HAP-1 (cell line): ENCODE results near the gene KY.
A peak's percentile ranks its signal among the peaks of the same experiment; 100 is the strongest.

Experiments
- DNase-seq, 2 experiments: peaks; one replicate each; pipeline ENCODE4 v3.0.0-alpha.2; 2016 to 2020; ENCODE audit warnings: low spot score in 2 of 2
- H3K27me3 ChIP-seq: fragments of 250-450 bp; sonication (Bioruptor Pico); 2 replicates; pipeline ENCODE4 v1.5.1; 2020; ENCODE audit warnings: low read depth, mild to moderate bottlenecking, moderate library complexity
- H3K36me3 ChIP-seq: fragments of 250-450 bp; sonication (Bioruptor Pico); replicated peaks from 2 replicates; pipeline ENCODE4 v1.5.1; 2020; ENCODE audit warnings: mild to moderate bottlenecking
- H3K4me1 ChIP-seq: fragments of 250-450 bp; sonication (Bioruptor Pico); 2 replicates; pipeline ENCODE4 v1.5.1; 2020; ENCODE audit warnings: mild to moderate bottlenecking
- H3K4me3 ChIP-seq: fragments of 250-450 bp; sonication (Bioruptor Pico); 2 replicates; pipeline ENCODE4 v1.5.1; 2020; ENCODE audit warnings: mild to moderate bottlenecking, moderate library complexity
- H3K9me3 ChIP-seq: fragments of 250-450 bp; sonication (Bioruptor Pico); 2 replicates; pipeline ENCODE4 v1.5.1; 2020; ENCODE audit warnings: mild to moderate bottlenecking, moderate library complexity
- in situ Hi-C: fragments of 300-500 bp; cut with MboI; formaldehyde crosslinking; loops from 3 replicates; pipeline ENCODE4 v1.14.3; 2020; ENCODE audit warnings: low sequenced_read_pairs, inconsistent platforms, mixed read lengths

KY gene

GRCh38 chr3:134646086-134646485 is 4.7 kb downstream of the KY start:
- H3K27me3 ChIP-seq: no peaks in the 10 kb centered on the region
- H3K4me1 ChIP-seq: peaks cover 1% of the 10 kb centered on the region; the same call in 1 of the 2 replicates
- no peak overlapping the region for H3K4me3 ChIP-seq
- no peaks in the 10 kb centered on the region for H3K36me3 ChIP-seq
- DNase-seq: no peak
- in situ Hi-C loops: no loop called here
- H3K9me3 ChIP-seq: no peaks in the 10 kb centered on the region

GRCh38 chr3:134645515-134645914 is 5.3 kb downstream of the KY start:
- no peak for DNase-seq
- no peaks in the 10 kb centered on the region; the same call in 1 of the 2 replicates for H3K4me1 ChIP-seq

GRCh38 chr3:134644731-134645514 is 5.9 kb downstream of the KY start:
- in situ Hi-C loops: no loop called here

More at GRCh38 chr3:134645515-134645914, 5.3 kb downstream of the KY start:
- Histone ChIP-seq H3K4me3 (no peak overlapping the region), H3K27me3 (no peaks in the 10 kb centered on the region), H3K36me3 (no peaks in the 10 kb centered on the region), H3K9me3 (no peaks in the 10 kb centered on the region)
- in situ Hi-C loops: no loop called here

GRCh38 chr3:134643150-134643675 is 7.6 kb downstream of the KY start:
- no peaks in the 10 kb centered on the region for H3K27me3 ChIP-seq
- no peak for DNase-seq
- no peaks in the 10 kb centered on the region; the same call in 1 of the 2 replicates for H3K4me1 ChIP-seq
- in situ Hi-C loops: no loop called here
- no peak overlapping the region for H3K4me3 ChIP-seq
- no peaks in the 10 kb centered on the region for H3K9me3 ChIP-seq
- no peaks in the 10 kb centered on the region for H3K36me3 ChIP-seq

More at GRCh38 chr3:134644731-134645514, 5.9 kb downstream of the KY start:
- no peaks in the 10 kb centered on the region; the same call in 1 of the 2 replicates for H3K4me1 ChIP-seq
- H3K36me3 ChIP-seq: no peaks in the 10 kb centered on the region
- no peaks in the 10 kb centered on the region for H3K27me3 ChIP-seq
- no peak overlapping the region for H3K4me3 ChIP-seq
- H3K9me3 ChIP-seq: no peaks in the 10 kb centered on the region
- DNase-seq: no peak

- peaks cover 5% of the 10 kb centered on the region for H3K4me1 ChIP-seq
- DNase-seq: no peak
- in situ Hi-C loops: no loop called here
- H3K27me3 ChIP-seq: no peaks in the 10 kb centered on the region
- H3K36me3 ChIP-seq: no peaks in the 10 kb centered on the region
- H3K9me3 ChIP-seq: no peaks in the 10 kb centered on the region
- no peak overlapping the region for H3K4me3 ChIP-seq
Observed at GRCh38 chr3:134642445-134643149, 8.2 kb downstream of the KY start.

- H3K36me3 ChIP-seq: no peaks in the 10 kb centered on the region
- H3K27me3 ChIP-seq: no peaks in the 10 kb centered on the region
- peaks cover 12% of the 10 kb centered on the region for H3K4me1 ChIP-seq
- in situ Hi-C loops: no loop called here
- DNase-seq: no peak
- H3K9me3 ChIP-seq: no peaks in the 10 kb centered on the region
- H3K4me3 ChIP-seq: no peak overlapping the region
Observed at GRCh38 chr3:134641671-134642300, 9.0 kb downstream of the KY start.

- in situ Hi-C loops: no loop called here
- Histone ChIP-seq H3K9me3 (no peaks in the 10 kb centered on the region), H3K27me3 (no peaks in the 10 kb centered on the region), H3K4me3 (no peak overlapping the region), H3K4me1 (peaks cover 20% of the 10 kb centered on the region), H3K36me3 (no peaks in the 10 kb centered on the region)
- DNase-seq: peak; percentile 56 to 67
Observed at GRCh38 chr3:134640872-134641470, 9.9 kb downstream of the KY start.

GRCh38 chr3:134640378-134640777 is 10.4 kb downstream of the KY start:
- Histone ChIP-seq H3K4me1 (peaks cover 26% of the 10 kb centered on the region), H3K4me3 (no peak overlapping the region), H3K9me3 (no peaks in the 10 kb centered on the region), H3K36me3 (no peaks in the 10 kb centered on the region), H3K27me3 (no peaks in the 10 kb centered on the region)
- in situ Hi-C loops: no loop called here
- DNase-seq: no peak

- peaks cover 26% of the 10 kb centered on the region for H3K4me1 ChIP-seq
- H3K4me3 ChIP-seq: no peak overlapping the region
- H3K36me3 ChIP-seq: no peaks in the 10 kb centered on the region
- no peaks in the 10 kb centered on the region for H3K27me3 ChIP-seq
- in situ Hi-C loops: no loop called here
- H3K9me3 ChIP-seq: no peaks in the 10 kb centered on the region
- no peak for DNase-seq
Observed at GRCh38 chr3:134638385-134639030, 12.3 kb downstream of the KY start.

- in situ Hi-C loops: no loop called here
- Histone ChIP-seq H3K4me3 (no peak overlapping the region), H3K27me3 (no peaks in the 10 kb centered on the region), H3K4me1 (peaks cover 26% of the 10 kb centered on the region), H3K9me3 (0 out of 2 replicates have a peak, but pooled peaks cover 3% of the 10 kb centered on the region), H3K36me3 (no peaks in the 10 kb centered on the region)
- peak in 1 of 2 experiments; percentile 75 for DNase-seq
Observed at GRCh38 chr3:134636406-134636805, 14.4 kb downstream of the KY start.

GRCh38 chr3:134630506-134630905 is 20.3 kb downstream of the KY start:
- Histone ChIP-seq H3K4me3 (no peak overlapping the region), H3K36me3 (no peaks in the 10 kb centered on the region), H3K9me3 (0 out of 2 replicates have a peak, but pooled peaks cover 3% of the 10 kb centered on the region), H3K27me3 (no peaks in the 10 kb centered on the region), H3K4me1 (peaks cover 1% of the 10 kb centered on the region)
- in situ Hi-C loops: no loop called here
- no peak for DNase-seq

GRCh38 chr3:134628884-134629283 is 21.9 kb downstream of the KY start:
- Histone ChIP-seq H3K36me3 (no peaks in the 10 kb centered on the region), H3K4me1 (no peaks in the 10 kb centered on the region), H3K4me3 (no peak overlapping the region), H3K9me3 (0 out of 2 replicates have a peak, but pooled peaks cover 3% of the 10 kb centered on the region), H3K27me3 (no peaks in the 10 kb centered on the region)
- DNase-seq: no peak
- in situ Hi-C loops: no loop called here

- DNase-seq: no peak
- Histone ChIP-seq H3K9me3 (0 out of 2 replicates have a peak, but pooled peaks cover 1% of the 10 kb centered on the region), H3K4me3 (no peak overlapping the region), H3K4me1 (no peaks in the 10 kb centered on the region), H3K36me3 (no peaks in the 10 kb centered on the region), H3K27me3 (no peaks in the 10 kb centered on the region)
- in situ Hi-C loops: no loop called here
Observed at GRCh38 chr3:134627831-134628230, 23.0 kb downstream of the KY start.
